GM10266 (cell line): ENCODE measurements around the gene STK16.

Source experiments
- DNase-seq: peaks from one replicate; pipeline ENCODE4 v3.0.0; 2012; ENCODE audit errors: extremely low spot score
- TF ChIP-seq, protein P1 (sequence below): IDR thresholded peaks from 2 replicates; pipeline ENCODE4 v1.5.1; 2012; ENCODE audit warnings: mild to moderate bottlenecking, low read depth; ENCODE audit not compliant: control insufficient read depth, insufficient read depth; ENCODE audit errors: missing control alignments

Gene STK16

DNA sequence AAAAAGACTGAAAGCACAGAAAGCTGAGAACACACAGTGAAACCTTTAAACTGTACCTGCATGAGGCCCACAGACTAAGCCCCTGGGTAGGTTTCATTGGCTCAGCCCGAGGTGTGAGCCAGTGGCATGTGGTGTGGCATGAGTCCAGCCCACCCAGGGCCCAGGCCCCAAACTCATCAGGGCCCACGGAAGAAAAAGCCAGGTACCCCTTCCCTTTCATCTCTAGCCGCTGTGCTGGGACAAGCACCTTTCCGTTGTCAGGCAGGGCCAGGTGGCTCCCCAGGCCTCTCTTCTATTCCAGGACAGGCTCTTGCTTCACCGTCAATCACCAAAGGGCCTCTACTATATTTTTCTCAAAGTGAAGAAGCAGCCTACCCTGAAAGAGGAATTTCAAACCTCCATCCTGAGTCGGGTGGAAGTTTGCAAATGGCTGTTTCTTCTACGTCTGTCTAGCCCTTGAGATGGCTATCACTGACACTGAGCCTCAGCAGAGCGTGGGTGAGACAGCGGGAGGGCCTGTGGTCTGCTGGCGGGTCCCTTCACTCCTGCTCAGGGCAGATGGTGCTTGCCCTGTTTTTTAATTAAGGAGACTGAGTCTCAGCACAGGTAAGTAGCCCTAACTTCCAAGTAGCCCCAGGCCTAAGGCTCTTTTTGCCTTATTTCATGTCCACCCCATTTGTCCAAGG is 42.4 kb downstream of the STK16 start:
- no peak for DNase-seq
- TF ChIP-seq, protein P1, sequence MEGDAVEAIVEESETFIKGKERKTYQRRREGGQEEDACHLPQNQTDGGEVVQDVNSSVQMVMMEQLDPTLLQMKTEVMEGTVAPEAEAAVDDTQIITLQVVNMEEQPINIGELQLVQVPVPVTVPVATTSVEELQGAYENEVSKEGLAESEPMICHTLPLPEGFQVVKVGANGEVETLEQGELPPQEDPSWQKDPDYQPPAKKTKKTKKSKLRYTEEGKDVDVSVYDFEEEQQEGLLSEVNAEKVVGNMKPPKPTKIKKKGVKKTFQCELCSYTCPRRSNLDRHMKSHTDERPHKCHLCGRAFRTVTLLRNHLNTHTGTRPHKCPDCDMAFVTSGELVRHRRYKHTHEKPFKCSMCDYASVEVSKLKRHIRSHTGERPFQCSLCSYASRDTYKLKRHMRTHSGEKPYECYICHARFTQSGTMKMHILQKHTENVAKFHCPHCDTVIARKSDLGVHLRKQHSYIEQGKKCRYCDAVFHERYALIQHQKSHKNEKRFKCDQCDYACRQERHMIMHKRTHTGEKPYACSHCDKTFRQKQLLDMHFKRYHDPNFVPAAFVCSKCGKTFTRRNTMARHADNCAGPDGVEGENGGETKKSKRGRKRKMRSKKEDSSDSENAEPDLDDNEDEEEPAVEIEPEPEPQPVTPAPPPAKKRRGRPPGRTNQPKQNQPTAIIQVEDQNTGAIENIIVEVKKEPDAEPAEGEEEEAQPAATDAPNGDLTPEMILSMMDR: no peak

DNA sequence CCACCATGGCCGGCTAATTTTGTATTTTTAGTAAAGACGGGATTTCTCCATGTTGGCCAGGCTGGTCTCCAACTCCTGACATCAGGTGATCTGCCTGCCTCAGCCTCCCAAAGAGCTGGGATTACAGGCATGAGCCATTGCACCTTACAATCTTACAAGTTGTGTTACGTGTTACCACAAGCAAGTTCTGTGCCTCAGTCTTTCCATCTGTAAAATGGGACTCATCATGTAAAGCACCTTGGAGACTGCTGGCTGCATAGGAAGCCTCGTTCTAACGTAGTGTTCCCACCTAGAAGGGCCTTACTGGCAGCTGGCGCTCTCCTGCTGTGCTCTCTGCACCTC is 43.9 kb downstream of the STK16 start:
- TF ChIP-seq, protein P1: no peak
- no peak for DNase-seq

DNA sequence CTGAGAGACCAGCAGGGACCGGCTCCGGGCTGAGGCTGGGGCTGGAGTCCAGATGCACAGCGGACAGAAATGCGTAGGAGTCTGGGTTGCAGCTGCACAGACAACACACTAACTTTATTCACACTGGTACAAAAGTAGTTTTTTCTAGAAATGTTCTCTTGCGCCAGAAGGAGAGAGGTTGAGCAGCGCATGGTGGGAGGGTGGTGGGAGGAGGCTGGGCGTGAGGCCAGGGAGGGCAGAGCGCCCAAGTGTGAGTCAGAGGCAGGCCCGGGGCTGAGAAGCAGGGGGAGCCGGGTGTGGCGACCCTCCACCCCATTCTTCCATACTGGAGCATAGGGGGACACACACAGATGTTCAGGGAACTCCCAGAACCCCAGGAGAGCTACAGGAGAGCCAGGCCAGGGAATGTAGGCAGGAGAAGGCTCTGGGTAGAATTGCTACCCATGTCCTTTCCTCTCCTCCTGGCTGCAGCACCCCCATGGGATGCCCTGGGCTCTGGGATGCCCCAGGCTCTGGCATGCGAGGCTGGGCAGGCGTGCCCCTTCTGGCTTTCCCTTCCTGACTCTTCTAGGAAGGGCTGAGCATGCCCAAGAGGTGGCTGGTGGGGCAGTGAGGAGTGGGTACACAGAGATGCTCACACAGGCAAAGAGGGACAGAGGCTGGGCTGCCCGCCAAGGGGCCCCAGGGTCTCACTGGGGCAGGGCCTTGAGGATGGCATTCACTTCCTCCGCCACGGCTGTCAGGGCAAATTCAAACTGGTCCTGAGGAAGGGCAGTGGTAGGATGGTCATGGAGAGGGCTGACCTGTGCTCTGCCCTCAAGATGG is 44.5 kb downstream of the STK16 start:
- TF ChIP-seq, protein P1: no peak
- DNase-seq: no peak

DNA sequence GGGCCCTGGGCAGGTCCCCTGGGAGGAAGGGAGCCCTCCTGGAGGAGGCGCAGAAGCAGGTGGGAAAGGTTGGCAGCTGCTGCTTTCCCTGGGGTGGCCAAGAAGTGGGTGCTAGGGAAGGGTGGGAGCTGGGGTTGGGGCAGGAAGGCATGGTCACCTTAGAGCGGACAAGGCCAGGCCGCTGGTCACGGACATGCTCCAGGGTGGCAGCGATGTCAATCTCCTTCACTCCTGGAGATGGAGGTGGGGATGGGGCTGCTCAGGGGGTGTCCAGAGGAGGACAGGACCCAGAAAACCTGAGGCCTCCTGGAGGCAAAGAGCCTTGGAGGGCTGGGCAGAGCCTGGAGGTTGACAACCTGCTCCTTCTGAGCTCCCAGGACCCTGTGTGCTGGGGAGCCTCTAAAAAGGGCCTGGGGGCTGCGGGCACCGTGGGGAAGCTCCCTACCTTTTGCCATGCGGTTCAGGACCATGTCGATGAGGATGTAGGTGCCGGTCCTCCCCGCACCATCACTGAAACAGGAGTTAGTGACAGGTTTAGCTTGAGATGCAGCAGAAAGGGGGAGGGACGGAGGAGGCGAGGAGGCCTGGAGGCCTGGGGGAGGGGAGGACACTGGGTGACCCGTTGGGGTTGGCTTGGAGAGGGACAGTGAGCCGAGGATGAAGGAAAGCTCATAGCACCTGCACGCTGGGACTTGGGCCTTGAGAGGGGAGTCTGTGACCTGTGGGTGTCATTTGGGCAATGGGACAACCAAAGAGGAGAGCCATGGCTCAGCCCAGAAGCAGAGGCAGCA is 45.3 kb downstream of the STK16 start:
- TF ChIP-seq, protein P1: no peak

DNA sequence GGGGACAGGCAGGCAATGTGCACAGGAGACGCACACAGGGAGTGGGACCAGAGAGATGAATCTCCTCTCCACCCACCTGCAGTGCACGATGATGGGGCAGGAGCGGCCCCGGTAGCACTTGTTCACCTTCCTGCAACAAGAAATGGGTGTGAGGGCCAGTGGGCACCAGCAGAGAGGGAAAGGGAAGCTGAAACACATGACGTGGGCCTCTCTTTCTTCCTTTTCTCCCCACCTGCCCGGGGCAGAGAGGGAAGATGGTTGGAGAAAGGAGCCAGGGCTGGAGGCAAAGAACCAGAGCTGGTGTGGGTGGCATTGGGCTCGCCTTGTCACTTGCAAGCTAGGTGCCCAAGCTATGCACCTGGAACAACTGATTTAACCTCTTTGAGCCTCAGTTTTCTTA is 46.1 kb downstream of the STK16 start:
- no peak for DNase-seq
- TF ChIP-seq, protein P1: no peak

More for the DNA sequence above, 45.3 kb downstream of the STK16 start:
- DNase-seq: no peak

DNA sequence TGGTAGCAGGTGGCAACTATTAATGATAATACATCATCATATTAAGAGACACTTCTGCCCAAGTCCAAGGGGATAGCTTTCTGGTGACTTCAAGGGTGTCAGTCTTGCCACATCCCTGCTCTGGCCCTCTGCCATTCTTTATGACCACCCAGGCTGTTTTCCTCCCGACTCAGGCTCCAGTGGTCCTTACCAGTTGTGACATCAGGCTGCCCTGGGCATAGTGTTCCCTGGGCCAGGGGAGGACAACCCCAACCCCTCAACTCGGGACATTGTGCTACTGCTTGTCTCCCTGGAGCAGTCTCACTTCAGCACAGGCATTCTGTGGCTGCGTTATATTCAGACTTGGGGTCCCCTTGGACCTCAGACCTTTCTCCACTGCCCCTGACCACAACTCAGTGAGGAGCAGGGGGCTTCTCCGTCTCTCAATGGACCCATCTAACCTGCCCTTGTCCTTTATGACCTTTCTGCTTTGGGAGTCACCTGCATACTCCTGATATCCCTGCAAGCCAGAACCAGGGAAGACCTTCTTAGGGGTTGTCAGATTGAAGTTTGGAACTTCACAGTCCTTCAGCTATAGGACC is 46.7 kb downstream of the STK16 start:
- TF ChIP-seq, protein P1: no peak
- DNase-seq: no peak

DNA sequence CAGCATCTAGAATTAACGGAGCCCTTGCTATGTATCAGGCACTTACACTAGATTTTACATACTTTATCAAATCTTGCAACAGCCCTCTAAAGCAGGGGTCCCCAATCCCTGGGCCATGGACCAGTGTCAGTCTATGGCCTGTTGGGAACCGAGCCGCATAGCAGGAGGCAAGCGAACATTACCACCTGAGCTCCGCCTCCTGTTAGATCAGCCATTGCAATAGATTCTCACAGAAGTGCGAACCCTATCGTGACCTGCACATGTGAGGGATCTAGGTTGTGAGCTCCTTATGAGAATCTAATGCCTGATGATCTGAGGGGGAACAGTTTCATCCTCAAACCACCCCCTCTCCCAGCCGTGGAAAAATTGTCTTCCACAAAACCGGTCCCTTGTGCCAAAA is 47.3 kb downstream of the STK16 start:
- TF ChIP-seq, protein P1: no peak
- no peak for DNase-seq
